GM18867 (cell line): ENCODE measurements around the gene NTMT1.
"Not testable (repeated sequence)": the region's sequence is repeated elsewhere in the genome, so short reads cannot be mapped to it uniquely, and the experiment has no call there.

ENCODE experiments used
- ATAC-seq: cut with Tn5 transposase; IDR thresholded peaks from one replicate; pipeline ENCODE4 v1.9.1; 2021; ENCODE audit warnings: mild to moderate bottlenecking, moderate library complexity; ENCODE audit not compliant: unreplicated experiment

The NTMT1 gene

DNA sequence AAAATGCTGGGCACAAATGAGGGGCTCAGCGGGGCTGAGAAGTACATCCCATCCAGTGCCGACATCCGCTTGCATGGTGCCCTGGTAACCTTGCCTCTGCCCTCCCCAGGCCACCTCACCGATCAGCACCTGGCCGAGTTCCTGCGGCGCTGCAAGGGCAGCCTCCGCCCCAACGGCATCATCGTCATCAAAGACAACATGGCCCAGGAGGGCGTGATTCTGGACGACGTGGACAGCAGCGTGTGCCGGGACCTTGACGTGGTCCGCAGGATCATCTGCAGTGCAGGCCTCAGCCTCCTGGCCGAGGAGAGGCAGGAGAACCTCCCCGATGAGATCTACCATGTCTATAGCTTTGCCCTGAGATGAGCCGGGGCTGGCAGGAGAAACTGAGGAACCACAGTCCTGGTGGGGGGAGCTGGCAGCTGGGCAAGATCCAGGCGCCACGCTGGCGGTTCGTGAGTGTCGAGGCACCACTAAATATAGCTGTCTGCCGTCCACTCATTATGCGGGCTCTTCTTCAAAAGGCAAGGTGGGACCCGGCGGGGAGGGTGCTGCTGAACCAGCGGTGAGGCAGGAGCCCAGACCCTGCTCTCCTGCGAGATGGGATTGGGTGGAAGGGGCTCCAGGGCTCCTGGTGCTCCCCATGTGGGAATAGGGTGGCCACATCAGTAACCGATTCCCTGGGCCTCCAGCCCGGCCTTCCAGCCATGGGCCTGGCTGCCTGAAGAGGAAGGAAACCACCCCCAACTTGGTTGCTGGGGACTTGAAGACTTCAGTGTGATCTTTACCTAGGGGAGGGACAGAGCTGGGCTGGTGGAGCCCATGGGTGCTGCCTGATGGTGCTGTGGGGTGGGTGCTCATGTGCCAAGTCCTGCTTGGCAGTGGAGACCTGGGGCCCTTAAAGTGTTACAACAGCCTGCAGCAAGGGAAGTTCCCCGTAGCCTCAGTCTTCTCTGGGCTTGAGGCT lies 9.4 kb downstream of the NTMT1 start:
- ATAC-seq = no peak

DNA sequence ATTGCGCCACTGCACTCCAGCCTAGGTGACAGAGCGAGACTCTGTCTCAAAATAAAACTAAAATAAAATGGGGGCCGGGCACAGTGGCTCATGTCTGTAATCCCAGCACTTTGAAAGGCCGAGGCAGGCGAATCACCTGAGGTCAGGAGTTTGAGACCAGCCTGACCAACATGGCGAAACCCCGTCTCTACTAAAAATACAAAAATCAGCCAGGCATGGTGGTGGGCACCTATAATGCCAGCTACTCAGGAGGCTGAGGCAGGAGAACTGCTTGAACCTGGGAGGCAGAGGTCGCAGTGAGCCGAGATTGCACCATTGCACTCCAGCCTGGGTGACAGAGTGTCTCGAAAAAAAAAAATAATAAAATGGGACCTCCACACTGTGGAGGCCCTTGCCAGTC lies 10.4 kb downstream of the NTMT1 start:
- ATAC-seq = not testable (repeated sequence)

DNA sequence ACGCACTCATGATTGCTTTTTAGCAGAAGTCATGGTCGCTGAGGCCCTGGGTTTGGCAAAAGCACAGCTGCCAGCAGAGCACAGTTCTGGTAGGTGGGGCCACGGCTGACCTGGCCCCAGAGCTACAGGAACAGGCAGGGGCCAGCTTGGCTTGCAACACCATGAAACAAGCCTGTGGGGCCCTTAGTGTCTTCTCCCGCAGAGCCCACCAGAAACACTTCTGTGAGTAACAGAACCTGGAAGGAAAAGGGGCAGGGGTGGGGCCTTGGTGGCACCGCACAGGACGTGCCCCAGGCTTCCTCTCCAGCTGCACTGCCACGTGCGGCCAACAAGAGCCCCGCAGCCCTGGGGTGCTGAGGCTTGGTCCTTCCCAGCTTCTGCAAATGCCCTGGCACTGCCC lies 11.1 kb downstream of the NTMT1 start:
- no peak for ATAC-seq

DNA sequence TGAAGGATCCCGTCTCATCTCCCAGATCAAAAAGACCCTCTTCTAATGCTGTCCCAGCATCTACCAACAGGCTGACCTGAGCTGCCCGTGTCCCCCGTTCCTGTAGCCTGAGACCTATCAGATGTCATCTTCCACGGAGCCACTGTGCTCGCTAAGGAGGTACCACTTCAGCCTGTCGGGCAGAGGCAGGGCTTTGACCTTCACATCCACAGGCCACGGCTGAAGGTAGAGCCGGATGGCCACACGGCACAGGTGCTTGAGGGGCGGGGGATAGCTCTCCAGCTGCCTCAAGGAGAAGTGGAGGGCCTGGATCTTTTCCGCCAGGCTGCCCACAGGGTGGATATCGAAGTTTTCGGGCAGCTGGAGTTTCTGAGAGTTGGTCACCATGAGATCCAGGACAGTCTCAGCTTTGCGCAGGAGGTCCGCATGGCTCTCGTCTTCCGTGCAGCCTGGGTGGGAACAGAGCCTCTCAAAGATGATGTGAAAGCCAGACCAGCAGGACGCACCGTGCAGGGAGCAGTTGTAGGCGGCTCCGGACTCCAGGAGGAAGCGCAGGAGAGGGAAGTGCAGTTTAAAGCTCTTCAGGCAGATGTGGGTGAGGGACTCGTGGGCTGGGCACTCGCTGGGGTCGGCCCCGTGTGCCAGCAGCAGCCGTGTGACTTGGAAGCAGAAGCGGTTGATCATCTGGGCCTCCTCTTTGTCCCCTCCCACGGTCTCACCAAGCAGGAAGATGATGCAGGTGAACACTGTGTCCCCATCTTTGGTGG lies 11.9 kb downstream of the NTMT1 start:
- ATAC-seq = no peak

DNA sequence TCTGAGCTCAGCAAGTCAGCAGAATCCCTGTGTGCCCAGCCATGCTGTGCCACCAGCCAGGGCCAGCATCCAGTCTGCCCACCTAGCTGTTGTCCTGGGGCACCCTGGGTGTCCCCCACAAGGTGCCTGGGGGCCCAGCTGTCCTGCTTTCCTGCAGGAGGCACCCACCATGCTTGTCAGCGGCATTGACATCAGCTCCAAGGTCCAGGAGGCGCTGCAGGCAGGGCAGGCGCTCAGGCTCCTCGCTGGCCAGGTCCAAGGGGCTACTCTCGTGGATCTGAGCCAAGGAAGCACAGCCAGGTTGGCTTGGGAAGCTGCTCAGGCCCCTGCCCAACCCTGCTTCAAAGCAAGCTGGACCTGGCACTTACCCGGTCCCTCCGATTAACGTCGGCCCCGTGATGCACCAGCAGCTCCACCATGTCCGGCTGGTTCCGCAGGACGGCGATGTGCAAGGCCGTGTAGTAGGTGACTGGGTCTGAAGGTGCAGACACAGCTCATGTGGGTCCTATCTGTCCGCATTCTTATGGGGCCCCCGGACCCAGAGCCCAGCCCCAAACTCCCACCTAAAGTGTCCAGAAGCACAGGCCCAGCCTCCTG lies 13.2 kb downstream of the NTMT1 start:
- no peak for ATAC-seq

DNA sequence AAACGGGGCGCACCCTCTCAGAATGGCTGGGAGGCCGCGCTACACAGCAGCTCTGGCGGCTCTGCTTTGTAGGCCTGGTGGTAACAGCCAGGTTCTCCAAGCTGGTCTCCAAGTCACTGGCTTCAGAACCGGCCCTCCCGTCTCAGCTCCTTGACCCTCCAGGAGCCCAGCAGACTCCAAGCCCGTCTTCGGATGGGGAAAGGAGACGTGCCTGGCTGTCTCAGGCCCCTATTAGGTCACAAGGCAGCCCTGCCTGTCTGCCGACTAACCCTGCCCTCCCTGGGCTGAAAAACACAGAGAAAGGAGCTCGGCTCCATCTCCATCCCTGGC lies 13.8 kb downstream of the NTMT1 start:
- no peak for ATAC-seq

DNA sequence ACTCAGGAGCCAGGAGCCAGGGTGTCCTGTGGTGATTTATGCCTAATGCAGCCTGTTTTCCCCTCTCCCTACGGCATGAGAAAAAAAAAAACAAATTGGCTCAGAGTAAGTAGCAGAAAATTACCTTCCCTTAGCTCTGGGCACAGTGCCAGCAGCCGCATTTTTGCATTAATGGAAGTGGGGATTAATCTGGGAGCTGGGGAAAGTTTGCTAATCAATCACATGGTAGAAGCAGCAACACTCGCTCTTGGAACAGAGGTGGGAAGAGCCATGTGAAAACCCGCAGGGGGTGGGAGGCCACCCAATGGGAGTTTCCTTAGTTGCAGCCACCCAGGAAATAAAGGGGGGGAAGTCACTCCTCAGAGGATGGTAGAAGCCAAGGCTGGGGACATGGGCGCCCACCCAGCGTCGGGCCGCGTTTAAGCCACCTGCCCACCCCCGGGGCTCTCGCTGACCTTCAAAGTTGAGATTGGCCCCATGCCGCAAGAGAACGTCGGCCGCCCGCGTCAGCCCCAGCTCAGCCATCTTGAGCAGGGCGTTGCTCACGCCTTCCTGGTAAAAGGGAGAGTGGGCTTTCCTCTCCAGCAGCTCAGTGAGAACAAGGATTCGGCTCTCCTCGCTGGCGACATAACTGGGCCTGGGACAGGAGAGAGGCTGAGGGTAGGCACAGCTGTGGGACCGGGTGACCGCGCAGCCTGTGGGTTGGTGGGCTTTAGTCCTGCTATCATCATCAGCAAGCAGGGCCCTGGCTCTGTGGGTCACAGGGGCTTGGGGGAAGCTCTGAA lies 14.3 kb downstream of the NTMT1 start:
- no peak for ATAC-seq

DNA sequence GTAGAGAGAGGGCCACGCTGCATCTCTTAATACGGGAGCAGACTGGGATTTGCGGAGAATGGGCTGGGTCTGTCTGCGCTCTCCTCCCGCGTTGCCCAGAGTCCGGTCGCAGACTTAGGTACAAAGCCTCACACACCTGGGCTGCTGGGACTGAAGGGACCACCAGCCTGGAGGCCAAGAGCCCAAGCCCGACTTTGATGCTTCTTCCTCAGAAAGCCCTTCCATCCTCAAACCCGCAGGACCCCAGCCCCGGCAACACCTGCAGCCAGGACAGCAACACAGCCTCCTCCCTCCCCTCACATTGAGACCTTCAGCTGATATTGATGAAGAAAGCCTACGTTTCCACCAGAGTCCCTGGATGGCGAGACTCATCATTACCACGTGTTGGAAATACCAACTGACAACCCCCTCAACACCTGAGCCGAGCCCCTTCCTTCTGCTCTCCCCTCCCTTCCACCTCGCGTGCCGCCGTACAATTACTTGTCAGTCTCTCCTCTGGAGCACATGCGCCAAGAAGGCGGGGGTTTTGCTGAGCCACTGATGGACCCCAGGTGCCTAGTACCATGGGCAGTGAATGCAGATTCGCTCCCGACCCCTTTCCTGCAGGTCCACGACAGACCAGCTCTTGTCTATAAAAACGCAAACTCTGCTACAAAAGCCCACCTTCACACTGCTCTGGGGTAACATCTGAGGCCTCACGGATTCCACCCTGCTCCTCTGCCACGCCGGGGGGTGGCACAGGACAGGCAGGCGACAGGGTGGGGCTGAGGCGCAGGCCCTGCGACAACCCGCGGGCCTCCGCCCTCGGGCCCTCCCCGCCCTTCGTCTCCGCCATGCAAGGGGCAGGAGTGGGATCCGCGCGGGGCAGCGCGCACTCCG lies 15.1 kb downstream of the NTMT1 start:
- ATAC-seq = peak; percentile 13

DNA sequence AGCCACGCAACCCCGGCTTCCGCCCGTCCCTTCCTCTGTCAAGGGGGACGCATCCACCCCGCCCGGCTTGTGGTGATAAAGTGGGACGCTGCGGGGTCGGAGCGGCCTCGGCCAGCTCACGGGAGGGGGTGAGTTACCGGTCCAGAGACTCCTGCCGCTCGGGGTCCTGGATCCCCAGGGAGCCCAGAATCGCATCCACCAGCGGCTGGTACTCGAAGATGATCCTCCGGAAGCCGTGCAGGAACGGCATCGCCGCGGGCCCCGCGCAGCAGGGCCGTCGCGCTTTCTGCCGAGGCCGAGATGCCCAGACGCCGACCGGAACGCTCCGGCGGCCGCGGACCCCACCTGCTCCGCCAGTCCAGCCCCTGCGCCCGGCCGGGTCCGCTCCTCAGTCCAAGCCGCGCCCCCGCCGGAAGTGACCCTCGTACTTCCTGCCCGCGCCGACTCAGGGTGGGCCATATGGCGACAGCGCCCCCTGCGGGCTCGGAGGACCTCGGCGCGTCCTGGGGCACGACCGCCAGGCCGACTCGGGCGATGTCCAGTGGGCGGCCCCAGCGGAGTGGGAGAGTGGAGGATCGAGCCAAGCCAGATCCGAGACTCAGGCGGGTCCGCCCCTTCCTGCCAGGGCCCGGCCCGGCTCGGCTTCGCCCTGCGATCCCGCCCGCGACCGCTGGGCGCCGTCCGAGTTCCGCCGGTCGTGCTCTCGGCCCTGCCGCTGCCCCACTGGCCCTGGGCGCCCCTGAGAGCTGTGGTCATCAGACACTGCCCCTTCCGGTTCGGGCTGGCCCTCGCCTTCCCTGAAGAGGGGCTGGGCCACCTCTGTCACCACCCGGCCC lies 16.0 kb downstream of the NTMT1 start, which contains the start of gene ASB6:
Gene ASB6, minus strand, starts transcription at position 402 of the 836 bp plus-strand sequence. Its CDS starts 152 bp downstream, at position 250.
- ATAC-seq = peak; percentile 84

DNA sequence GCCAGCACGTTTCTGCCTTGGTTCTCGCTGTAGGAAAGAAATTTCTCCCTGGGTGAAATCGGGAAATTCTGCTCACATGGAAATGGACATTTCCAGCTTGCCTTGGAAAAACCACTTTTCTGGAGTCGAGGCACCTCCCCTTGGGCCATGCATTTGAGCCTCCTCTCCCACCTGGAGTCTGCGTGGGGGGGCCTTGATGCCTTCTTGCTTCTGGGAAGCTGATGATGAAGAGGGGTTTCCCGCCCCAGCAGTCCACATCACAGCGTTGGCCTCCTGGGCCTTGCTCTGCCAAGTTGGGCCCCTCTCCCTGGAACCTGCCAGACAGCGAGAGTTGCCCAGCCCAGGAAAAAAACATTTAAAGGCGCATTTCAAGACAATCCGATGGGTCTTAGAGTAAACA lies 17.7 kb downstream of the NTMT1 start:
- no peak for ATAC-seq

DNA sequence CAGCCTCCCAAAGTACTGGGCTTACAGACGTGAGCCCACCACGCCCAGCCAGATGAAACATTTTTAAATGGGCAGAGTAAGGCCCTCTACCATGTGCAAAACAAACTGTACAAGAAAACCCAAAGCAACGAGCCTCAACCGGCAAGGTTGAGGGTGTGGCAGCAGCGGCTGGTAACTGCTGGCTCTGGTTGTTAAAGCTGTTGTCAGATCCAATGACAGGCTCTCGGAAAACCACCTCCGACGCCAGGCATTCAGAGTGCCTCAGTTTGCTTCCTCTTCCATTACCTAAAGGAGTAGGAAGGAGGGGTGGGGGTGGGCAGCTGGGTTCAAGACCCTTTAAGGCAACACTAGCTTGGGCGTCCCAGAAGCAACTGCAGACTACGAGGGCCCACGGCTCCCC lies 18.4 kb downstream of the NTMT1 start:
- ATAC-seq = no peak

DNA sequence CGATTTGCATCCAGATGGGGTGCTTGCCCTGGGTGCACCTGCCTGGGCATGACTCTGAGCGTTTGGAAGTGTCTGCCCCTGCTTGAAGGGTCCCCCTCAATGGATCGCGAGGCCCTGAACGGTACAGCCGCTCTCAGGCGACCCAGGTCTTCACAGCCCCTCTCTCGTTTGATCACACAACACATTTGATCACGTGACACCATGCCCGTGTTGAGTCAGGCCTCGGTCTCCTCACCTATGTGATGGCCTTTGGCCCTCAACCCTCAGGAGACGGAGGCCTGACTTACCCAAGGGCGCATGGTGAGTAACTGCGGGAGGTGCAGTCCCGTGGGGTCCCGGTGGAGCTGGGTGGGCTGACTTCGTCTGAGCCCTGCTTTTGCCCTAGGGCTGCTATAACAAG lies 18.9 kb downstream of the NTMT1 start:
- ATAC-seq = no peak

DNA sequence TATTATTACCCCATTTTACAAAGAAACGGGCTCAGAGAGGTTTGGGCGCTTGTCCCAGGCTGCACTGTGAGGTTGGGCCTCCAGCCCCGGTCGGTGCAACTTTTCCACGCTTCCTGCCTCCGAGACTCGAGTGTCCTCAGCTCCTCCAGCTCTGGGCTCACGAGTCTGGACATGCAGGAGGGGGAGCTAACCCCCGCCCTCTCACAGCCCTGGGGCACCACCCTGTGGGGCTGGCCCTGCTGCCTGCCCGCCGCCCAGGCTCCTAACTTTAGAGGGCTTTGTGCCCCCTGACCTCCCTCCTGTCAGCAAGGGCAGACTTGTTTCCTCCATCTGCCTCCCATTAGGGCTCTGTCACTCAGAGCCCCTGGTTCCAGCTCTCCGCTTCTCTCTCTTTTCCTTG lies 20.3 kb downstream of the NTMT1 start:
- no peak for ATAC-seq

DNA sequence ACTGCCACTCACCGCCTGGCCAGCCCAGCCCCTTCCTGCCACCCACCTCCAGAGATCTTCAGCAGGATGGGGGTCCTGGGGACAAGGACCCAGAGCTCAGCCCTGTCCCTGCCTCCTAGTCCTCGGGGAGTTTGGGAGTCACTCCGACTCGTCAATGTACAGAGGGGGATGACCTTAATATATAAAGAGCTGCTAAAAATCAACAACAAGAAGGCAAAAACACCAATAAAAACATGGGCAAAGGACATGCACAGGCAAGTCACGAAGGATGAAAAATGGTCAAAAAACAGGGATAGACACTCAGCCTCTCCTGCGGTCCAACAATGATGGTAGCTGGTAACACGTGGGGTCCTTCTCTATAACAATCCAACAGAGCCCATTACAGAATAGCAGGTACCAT lies 20.7 kb downstream of the NTMT1 start:
- no peak for ATAC-seq

DNA sequence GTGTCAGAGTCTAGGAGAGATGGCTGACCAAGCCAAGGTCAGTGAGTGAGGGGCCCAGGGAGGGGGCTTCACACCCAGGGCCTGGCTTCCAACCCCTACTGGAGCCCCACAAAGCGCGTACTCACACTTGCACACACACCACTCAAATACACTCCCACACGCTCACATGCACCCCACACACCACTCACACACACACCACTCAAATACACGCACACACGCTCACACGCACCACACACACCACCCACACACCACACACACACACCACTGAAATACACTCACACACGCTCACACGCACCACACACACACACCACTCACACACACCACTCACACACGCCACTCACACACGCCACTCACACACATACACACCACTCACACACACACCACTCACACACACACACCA lies 21.7 kb downstream of the NTMT1 start:
- ATAC-seq = no peak

DNA sequence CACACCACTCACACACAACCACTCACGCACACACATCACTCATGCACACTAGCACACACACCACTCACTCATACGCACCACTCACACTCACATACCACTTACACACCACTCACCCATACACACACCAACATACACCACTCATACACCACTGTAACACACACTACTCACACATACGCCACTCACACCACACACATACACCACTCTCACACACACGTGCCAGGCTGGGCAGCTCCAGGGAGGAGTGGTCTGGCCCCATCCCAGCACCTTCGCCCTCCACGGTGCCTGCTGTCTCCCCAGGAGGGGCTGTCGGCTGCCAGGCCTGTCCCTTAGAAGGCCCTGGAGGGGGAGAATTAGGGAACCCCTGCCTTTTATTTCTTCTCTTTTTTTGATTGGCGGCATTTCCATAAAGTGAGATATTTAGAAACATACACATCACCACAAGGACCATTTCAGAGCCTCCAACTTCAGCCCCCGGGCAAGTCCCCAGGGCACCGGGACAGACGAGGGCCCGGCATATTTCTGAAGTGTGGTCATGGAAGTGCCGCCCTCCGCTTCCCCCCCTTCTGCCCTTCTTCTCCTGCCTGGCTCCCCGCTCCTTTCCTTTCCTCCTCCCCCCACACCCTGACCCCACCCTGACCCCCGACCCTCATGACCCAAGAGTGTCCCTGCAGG lies 22.3 kb downstream of the NTMT1 start:
- no peak for ATAC-seq

DNA sequence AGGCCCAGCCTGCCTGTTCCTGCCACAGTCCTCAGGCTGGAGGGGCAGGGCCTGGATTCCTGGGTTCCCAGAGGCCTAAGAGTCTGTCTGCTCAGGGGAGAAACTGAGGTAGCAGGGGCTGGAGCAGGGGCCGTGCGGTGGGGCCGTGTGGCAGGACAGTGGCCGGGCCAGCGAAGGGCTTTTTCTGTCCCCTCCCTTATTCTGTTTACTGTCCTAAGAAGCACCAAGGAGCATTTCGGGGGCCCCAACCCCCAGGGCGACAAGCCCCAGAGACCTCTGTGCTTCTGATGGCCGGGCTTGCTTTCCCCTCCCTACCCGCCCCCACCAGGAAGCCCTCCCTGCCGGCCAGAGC lies 22.8 kb downstream of the NTMT1 start:
- no peak for ATAC-seq
